Neural progenitor cell (in vitro differentiated cells): ENCODE data around the gene ALDH18A1. TPM values are rescaled to one million over a fixed set of nuclear protein-coding genes. Genes with fewer than 3 reads are reported as not detected.
A peak's percentile ranks its signal among the peaks of the same experiment; 100 is the strongest.

ENCODE experiments used
- DNase-seq: peaks from one replicate; pipeline ENCODE4 v3.0.0-alpha.2; 2016; ENCODE audit warnings: low spot score
- H2AFZ ChIP-seq: fragments of 200-600 bp; sonication (generic); replicated peaks from 2 replicates; pipeline ENCODE4 v1.6.1; 2016; ENCODE audit warnings: antibody characterized with exemption
- H3F3A ChIP-seq: fragments of 200-600 bp; sonication (generic); 2 replicates; pipeline ENCODE4 v1.6.1; 2016; ENCODE audit warnings: antibody characterized with exemption, low read depth
- H3K27ac ChIP-seq: fragments of 200-600 bp; sonication (generic); 2 replicates; pipeline ENCODE4 v1.5.1; 2016; ENCODE audit warnings: mild to moderate bottlenecking
- H3K27me3 ChIP-seq: fragments of 200-600 bp; sonication (generic); 2 replicates; pipeline ENCODE4 v1.6.1; 2016; ENCODE audit warnings: mild to moderate bottlenecking, moderate library complexity
- H3K36me3 ChIP-seq: fragments of 200-600 bp; sonication (generic); 2 replicates; pipeline ENCODE4 v1.5.1; 2016
- H3K4me1 ChIP-seq: fragments of 200-600 bp; sonication (generic); 2 replicates; pipeline ENCODE4 v1.6.1; 2016; ENCODE audit warnings: mixed run types
- H3K4me2 ChIP-seq: fragments of 200-600 bp; sonication (generic); 2 replicates; pipeline ENCODE4 v1.6.1; 2016
- H3K4me3 ChIP-seq: fragments of 200-600 bp; sonication (generic); 2 replicates; pipeline ENCODE4 v1.5.1; 2016
- H3K79me2 ChIP-seq: fragments of 200-600 bp; sonication (generic); 2 replicates; pipeline ENCODE4 v1.6.1; 2016; ENCODE audit warnings: low read depth
- H3K9ac ChIP-seq: fragments of 200-600 bp; sonication (generic); 2 replicates; pipeline ENCODE4 v1.6.1; 2016
- H3K9me3 ChIP-seq: fragments of 200-600 bp; sonication (generic); 2 replicates; pipeline ENCODE4 v1.5.1; 2016; ENCODE audit warnings: low read depth
- H4K20me1 ChIP-seq: fragments of 200-600 bp; sonication (generic); 2 replicates; pipeline ENCODE4 v1.6.1; 2016; ENCODE audit warnings: low read depth
- H3K27ac Mint-ChIP-seq: 3 replicates; pipeline ENCODE4 v1.8.0; 2021; ENCODE audit warnings: mixed read lengths
- H3K27me3 Mint-ChIP-seq: 2 replicates; pipeline ENCODE4 v1.8.0; 2022; ENCODE audit warnings: low read depth, mild to moderate bottlenecking, inconsistent platforms, moderate library complexity, mixed read lengths; ENCODE audit not compliant: insufficient read depth
- H3K36me3 Mint-ChIP-seq: 3 replicates; pipeline ENCODE4 v1.8.0; 2021; ENCODE audit warnings: mixed read lengths
- H3K4me1 Mint-ChIP-seq: 3 replicates; pipeline ENCODE4 v1.8.0; 2021; ENCODE audit warnings: mixed read lengths
- H3K4me3 Mint-ChIP-seq: 3 replicates; pipeline ENCODE4 v1.8.0; 2021; ENCODE audit warnings: mild to moderate bottlenecking, moderate library complexity, mixed read lengths
- H3K9me3 Mint-ChIP-seq: 3 replicates; pipeline ENCODE4 v1.8.0; 2020; ENCODE audit warnings: mixed read lengths
- CTCF ChIP-seq: fragments of 200-600 bp; sonication (generic); IDR thresholded peaks from 2 replicates; pipeline ENCODE4 v1.5.1; 2017; ENCODE audit warnings: antibody characterized with exemption, mild to moderate bottlenecking
- EZH2 ChIP-seq: fragments of 200-600 bp; sonication (generic); IDR thresholded peaks from 2 replicates; pipeline ENCODE4 v1.6.1; 2017; ENCODE audit warnings: antibody characterized with exemption, mild to moderate bottlenecking, moderate library complexity
- EZH2phosphoT487 ChIP-seq: fragments of 200-600 bp; sonication (generic); IDR thresholded peaks from 2 replicates; pipeline ENCODE4 v1.6.1; 2017; ENCODE audit warnings: antibody characterized with exemption
- total RNA-seq: library from RNA; depleted of rRNA; stranded (reverse); fragments of >200 nt; gene quantifications from 2 replicates; pipeline ENCODE4 v1.2.3, GENCODE V29; 2015; ENCODE audit warnings: low replicate concordance

Gene ALDH18A1
- total RNA-seq, 1 donor from 2014 or later, result 93.7 TPM

- Mint-ChIP-seq H3K36me3 (no peaks in the 10 kb centered on the region), H3K4me3 (peak overlapping the region; percentile 85), H3K27me3 (peaks cover 31% of the 10 kb centered on the region), H3K9me3 (no peaks in the 10 kb centered on the region), H3K4me1 (peaks cover 33% of the 10 kb centered on the region), H3K27ac (no peak overlapping the region)
- Histone ChIP-seq H3F3A (peaks cover 34% of the 10 kb centered on the region), H2AFZ (no peak overlapping the region), H3K4me3 (peak overlapping the region; percentile 79), H3K36me3 (no peaks in the 10 kb centered on the region), H3K4me1 (peaks cover 20% of the 10 kb centered on the region), H3K9me3 (no peaks in the 10 kb centered on the region), H4K20me1 (peaks cover 20% of the 10 kb centered on the region), H3K27me3 (peaks cover 15% of the 10 kb centered on the region), H3K9ac (no peak overlapping the region), H3K79me2 (peaks cover 2% of the 10 kb centered on the region), H3K27ac (no peak overlapping the region), H3K4me2 (peak overlapping the region; percentile 51)
- DNase-seq, result no peak
- TF ChIP-seq CTCF (no peak), EZH2 (no peak), EZH2phosphoT487 (no peak)
These were observed 94.7 kb downstream of the ALDH18A1 start for GRCh38 chr10:95561864-95562177.

GRCh38 chr10:95561177-95561863 is 95.2 kb downstream of the ALDH18A1 start, which contains the start of gene SORBS1:
Gene SORBS1, minus strand, starts transcription at chr10:95561371. Its CDS starts 120,236 bp downstream, at chr10:95441135.
- Histone ChIP-seq H2AFZ (peak within 1 kb of the TSS; percentile 83), H3K9me3 (no peaks in the 10 kb centered on the region), H3K9ac (no peak within 1 kb of the TSS), H3K4me3 (peak within 1 kb of the TSS; percentile 79), H3K79me2 (peaks cover 2% of the 10 kb centered on the region), H3K4me2 (peak within 1 kb of the TSS; percentile 96), H3K27me3 (peaks cover 15% of the 10 kb centered on the region), H3F3A (peaks cover 34% of the 10 kb centered on the region), H3K4me1 (peaks cover 20% of the 10 kb centered on the region), H4K20me1 (peaks cover 20% of the 10 kb centered on the region), H3K36me3 (no peaks in the 10 kb centered on the region), H3K27ac (no peak within 1 kb of the TSS)
- Mint-ChIP-seq H3K9me3 (no peaks in the 10 kb centered on the region), H3K27me3 (peaks cover 36% of the 10 kb centered on the region), H3K36me3 (no peaks in the 10 kb centered on the region), H3K27ac (peak within 1 kb of the TSS; percentile 13), H3K4me1 (peaks cover 33% of the 10 kb centered on the region), H3K4me3 (peak within 1 kb of the TSS; percentile 98)
- TF ChIP-seq EZH2phosphoT487, result no peak
- no peak for TF ChIP-seq EZH2
- no peak for TF ChIP-seq CTCF
- DNase-seq, result peak; percentile 98

GRCh38 chr10:95560278-95561176 is 96.0 kb downstream of the ALDH18A1 start:
- peaks cover 31% of the 10 kb centered on the region for H3K4me1 Mint-ChIP-seq
- peaks cover 38% of the 10 kb centered on the region for H3K27me3 Mint-ChIP-seq
- H3K36me3 ChIP-seq, result no peaks in the 10 kb centered on the region
- peaks cover 15% of the 10 kb centered on the region for H3K27me3 ChIP-seq
- peaks cover 20% of the 10 kb centered on the region for H4K20me1 ChIP-seq
- peak overlapping the region; percentile 98 for H3K4me3 Mint-ChIP-seq
- peaks cover 2% of the 10 kb centered on the region for H3K79me2 ChIP-seq
- H3K36me3 Mint-ChIP-seq, result no peaks in the 10 kb centered on the region
- no peak overlapping the region for H3K27ac ChIP-seq
- peak; percentile 50 for DNase-seq
- peaks cover 20% of the 10 kb centered on the region for H3K4me1 ChIP-seq
- H3K9ac ChIP-seq, result no peak overlapping the region
- no peaks in the 10 kb centered on the region for H3K9me3 ChIP-seq
- H3K27ac Mint-ChIP-seq, result peak overlapping the region; percentile 13
- peak overlapping the region; percentile 96 for H3K4me2 ChIP-seq
- H2AFZ ChIP-seq, result peak overlapping the region; percentile 83
- no peaks in the 10 kb centered on the region for H3K9me3 Mint-ChIP-seq
- peaks cover 34% of the 10 kb centered on the region for H3F3A ChIP-seq
- peak; percentile 47 for TF ChIP-seq EZH2
- peak; percentile 1 for TF ChIP-seq EZH2phosphoT487
- TF ChIP-seq CTCF, result no peak
- H3K4me3 ChIP-seq, result peak overlapping the region; percentile 79
